ENCODE results near the gene UBN2.

UBN2 gene

DNA sequence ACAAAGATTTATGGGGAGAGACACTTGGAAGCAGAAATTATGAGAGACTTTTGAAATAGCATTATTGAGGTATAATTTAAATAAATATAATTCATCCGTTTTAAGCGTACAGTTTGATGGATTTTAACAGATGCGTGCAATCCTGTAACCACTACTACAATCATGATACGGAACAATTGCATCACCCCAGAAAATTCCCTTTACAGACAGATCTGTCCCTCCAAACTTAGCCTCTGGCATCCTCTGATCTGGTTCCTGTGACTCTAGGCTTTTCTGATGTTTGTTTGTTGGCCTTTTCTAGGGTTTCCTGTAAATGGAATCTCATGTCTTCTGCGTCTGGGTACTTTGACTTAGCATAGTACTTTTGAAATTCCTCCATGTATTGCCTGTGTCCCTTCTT, 15.5 kb downstream of the UBN2 start:
- no peaks in the 10 kb centered on the region for H3K9me3 ChIP-seq
- no peak for DNase-seq (ENCODE audit: low spot score in 2 of 2)
- H3K4me3 ChIP-seq: no peak overlapping the region
- peaks cover 4% of the 10 kb centered on the region; the same call in 1 of the 2 replicates for H3K36me3 ChIP-seq (replicated peaks)
- in situ Hi-C loops (cut with MboI; ENCODE audit: low sequenced_read_pairs): no loop called here
- H3K4me1 ChIP-seq: no peaks in the 10 kb centered on the region
- no peaks in the 10 kb centered on the region for H3K27me3 ChIP-seq (ENCODE audit: low read depth)

DNA sequence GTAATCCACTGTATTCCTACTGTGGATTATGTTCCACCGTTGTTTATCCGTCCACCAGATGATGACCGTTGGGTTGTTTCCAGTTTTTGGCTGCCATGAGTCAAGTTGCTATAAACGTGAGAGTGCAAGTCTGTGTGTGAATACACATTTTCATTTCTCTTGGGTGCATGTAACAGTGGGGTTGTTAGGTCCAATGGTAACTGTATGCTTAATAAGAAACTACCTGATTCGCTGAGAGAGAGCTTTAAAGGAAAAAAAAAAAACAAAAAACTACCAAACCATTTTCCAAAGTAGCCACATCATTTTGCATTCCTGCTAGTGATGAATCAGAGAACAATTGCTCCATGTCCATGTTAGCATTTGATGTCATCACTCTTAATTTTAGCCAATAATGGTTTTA, 15.9 kb downstream of the UBN2 start:
- H3K36me3 ChIP-seq (replicated peaks): peaks cover 4% of the 10 kb centered on the region; the same call in 1 of the 2 replicates
- in situ Hi-C loops (cut with MboI; ENCODE audit: low sequenced_read_pairs): no loop called here
- no peaks in the 10 kb centered on the region for H3K27me3 ChIP-seq (ENCODE audit: low read depth)
- no peak overlapping the region for H3K4me3 ChIP-seq
- H3K4me1 ChIP-seq: no peaks in the 10 kb centered on the region
- no peak for DNase-seq (ENCODE audit: low spot score in 2 of 2)
- no peaks in the 10 kb centered on the region for H3K9me3 ChIP-seq

DNA sequence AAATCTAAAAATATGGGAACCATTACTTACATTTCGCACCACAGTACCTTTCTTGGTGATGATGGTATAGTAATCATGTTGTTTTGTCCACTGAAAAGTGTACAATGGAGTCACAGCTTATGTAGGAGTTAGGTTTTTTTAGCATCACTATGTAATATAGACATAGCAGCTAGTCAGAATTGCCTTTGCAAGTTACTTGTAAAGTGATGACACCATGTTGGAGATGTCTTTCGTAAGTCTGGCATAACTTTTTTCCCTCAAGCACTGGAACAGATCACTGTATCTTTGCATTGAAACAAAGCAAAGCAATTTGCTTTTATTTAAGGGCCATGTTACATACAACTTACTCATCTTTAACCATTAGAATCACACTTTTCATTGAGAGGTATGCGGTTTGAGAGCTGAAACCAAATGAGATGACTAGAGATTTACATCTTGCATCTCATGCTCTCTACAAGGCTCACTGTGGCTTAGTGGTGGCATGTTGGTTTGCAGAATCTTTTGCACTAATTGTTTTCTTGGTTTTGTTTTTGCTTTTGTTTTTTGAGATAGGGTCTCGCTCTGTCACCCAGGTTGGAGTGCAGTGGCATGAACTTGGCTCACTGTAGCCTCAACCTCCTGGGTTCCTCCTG, 18.3 kb downstream of the UBN2 start:
- DNase-seq (ENCODE audit: low spot score in 2 of 2): no peak
- in situ Hi-C loops (cut with MboI; ENCODE audit: low sequenced_read_pairs): no loop called here
- Histone ChIP-seq H3K4me1 (no peaks in the 10 kb centered on the region), H3K4me3 (no peak overlapping the region), H3K36me3 (replicated peaks) (peaks cover 10% of the 10 kb centered on the region; the same call in 1 of the 2 replicates), H3K27me3 (ENCODE audit: low read depth) (no peaks in the 10 kb centered on the region), H3K9me3 (no peaks in the 10 kb centered on the region)

DNA sequence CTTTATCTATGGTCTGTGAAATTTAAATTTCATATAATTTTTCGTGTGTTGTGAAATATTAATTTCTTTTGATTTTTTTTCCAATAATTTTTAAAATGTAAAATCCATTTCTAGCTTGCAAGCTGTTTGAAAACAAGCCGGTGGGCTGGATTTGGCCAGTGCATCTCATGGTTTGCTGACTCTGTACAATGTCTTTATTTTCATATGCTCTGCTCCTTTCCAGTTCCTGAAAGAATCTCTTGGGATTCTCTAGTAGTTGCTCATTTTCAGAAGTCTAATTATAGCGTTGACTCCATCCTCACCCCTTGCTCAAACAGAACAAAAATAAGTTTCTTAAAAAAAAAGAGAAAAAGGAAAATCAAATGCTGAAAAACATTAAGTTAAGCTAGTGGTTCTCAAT, 21.4 kb downstream of the UBN2 start:
- Histone ChIP-seq H3K9me3 (no peaks in the 10 kb centered on the region), H3K4me3 (no peak overlapping the region), H3K4me1 (no peaks in the 10 kb centered on the region), H3K27me3 (ENCODE audit: low read depth) (no peaks in the 10 kb centered on the region), H3K36me3 (replicated peaks) (0 out of 2 replicates have a peak, but pooled peaks cover 10% of the 10 kb centered on the region)
- DNase-seq (ENCODE audit: low spot score in 2 of 2): no peak
- in situ Hi-C loops (cut with MboI; ENCODE audit: low sequenced_read_pairs): no loop called here

DNA sequence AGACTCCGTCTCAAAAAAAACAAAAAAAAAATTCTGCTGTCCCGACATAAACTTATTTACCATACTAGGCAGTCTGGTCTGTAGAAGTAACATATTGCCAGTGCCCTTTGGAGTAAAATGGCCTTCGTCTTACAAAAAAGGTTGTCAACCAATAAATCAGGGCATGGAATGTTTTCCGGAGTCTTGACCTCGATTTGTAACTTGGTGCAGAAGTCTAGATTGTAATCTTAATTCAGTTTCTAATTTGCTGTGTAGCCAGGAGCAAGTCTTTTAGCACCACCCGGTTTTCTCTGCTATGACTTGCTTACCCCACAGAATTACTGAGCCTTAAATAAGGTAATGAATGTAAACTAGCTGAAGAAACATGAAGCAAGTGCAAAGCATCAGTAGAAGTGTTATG, 23.2 kb downstream of the UBN2 start:
- H3K9me3 ChIP-seq: no peaks in the 10 kb centered on the region
- peaks cover 15% of the 10 kb centered on the region; the same call in 1 of the 2 replicates for H3K36me3 ChIP-seq (replicated peaks)
- H3K4me3 ChIP-seq: no peak overlapping the region
- in situ Hi-C loops (cut with MboI; ENCODE audit: low sequenced_read_pairs): no loop called here
- H3K27me3 ChIP-seq (ENCODE audit: low read depth): no peaks in the 10 kb centered on the region
- no peaks in the 10 kb centered on the region for H3K4me1 ChIP-seq
- no peak for DNase-seq (ENCODE audit: low spot score in 2 of 2)

DNA sequence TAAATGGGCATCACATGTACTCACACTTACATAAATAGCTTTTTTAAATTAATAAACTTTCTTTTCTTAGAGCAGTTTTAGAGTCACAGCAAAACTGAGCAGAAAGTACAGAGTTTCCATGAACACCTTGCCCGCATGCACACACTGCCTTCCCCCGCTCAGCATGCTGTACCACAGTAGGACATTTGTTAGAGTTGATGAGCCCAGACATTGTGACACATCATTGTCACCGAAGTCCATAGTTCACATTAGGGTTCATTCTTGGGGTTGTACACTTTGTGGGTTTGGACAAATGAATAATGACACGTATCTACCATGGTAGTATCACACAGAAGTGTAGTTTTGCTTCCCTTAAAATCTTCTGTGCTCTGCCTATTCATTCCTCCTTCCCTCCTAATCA, 23.7 kb downstream of the UBN2 start:
- no peak for DNase-seq (ENCODE audit: low spot score in 2 of 2)
- no peak overlapping the region for H3K4me3 ChIP-seq
- H3K36me3 ChIP-seq (replicated peaks): peaks cover 19% of the 10 kb centered on the region; the same call in 1 of the 2 replicates
- no peaks in the 10 kb centered on the region for H3K4me1 ChIP-seq
- in situ Hi-C loops (cut with MboI; ENCODE audit: low sequenced_read_pairs): no loop called here
- no peaks in the 10 kb centered on the region for H3K9me3 ChIP-seq
- H3K27me3 ChIP-seq (ENCODE audit: low read depth): no peaks in the 10 kb centered on the region

DNA sequence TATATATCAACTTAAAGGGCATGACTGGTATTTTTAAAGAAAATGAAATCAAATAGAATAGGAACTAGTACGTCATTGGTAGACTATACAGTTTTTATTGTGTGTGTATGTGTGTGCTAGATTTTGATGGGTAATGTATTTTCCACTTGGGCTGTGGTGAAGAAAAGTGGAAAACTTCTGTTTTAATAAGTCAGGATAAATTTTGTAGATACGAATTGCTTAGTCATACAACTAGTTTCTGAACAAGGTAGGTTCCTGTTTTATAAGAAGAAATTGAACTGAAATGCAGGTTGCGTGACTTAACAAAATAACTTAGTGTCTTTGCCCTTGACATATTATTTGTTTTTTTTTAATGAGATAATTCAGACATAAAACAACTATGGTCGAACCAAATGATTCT, 24.3 kb downstream of the UBN2 start:
- DNase-seq (ENCODE audit: low spot score in 2 of 2): no peak
- Histone ChIP-seq H3K27me3 (ENCODE audit: low read depth) (no peaks in the 10 kb centered on the region), H3K36me3 (replicated peaks) (peaks cover 19% of the 10 kb centered on the region; the same call in 1 of the 2 replicates), H3K4me1 (no peaks in the 10 kb centered on the region), H3K9me3 (no peaks in the 10 kb centered on the region), H3K4me3 (no peak overlapping the region)
- in situ Hi-C loops (cut with MboI; ENCODE audit: low sequenced_read_pairs): no loop called here

DNA sequence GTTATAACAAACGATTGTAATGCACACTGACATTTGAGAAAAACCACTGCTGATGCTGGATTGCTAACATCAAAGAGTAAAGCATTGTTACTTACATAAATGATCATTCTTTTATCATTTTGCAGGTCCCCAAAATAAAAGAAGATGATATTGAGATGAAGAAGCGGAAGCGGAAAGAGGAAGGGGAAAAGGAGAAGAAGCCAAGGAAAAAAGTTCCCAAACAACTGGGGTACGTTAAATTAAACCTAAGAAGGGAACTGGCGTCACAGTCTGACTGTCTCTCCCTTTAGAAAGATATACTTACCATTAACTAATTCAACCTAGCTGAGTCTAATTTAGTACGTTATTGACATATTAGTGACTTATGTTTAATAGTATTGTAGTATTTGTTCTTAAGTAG, 28.1 kb downstream of the UBN2 start:
- no peak for DNase-seq (ENCODE audit: low spot score in 2 of 2)
- no peaks in the 10 kb centered on the region for H3K4me1 ChIP-seq
- no peak overlapping the region for H3K4me3 ChIP-seq
- no peaks in the 10 kb centered on the region for H3K9me3 ChIP-seq
- in situ Hi-C loops (cut with MboI; ENCODE audit: low sequenced_read_pairs): no loop called here
- no peaks in the 10 kb centered on the region for H3K27me3 ChIP-seq (ENCODE audit: low read depth)
- H3K36me3 ChIP-seq (replicated peaks): peaks cover 20% of the 10 kb centered on the region

DNA sequence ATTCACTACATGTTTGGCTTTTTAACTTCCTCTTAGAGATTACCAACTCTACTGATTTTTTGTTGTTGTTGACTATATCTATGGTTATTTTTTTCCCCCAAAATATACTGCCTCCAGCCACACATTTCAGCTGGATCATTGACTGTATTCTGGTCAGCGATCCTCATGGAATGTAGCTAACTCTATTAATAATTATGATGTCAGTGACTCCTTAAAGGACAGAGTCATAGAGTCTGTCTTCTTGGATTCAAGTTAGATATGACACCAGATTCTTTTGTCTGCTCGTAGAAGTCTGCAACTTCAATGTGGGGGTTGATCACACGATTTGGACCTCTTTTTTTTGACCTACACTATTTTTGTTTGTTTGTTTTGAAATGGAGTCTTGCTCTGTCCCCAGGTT, 33.2 kb downstream of the UBN2 start:
- no peak for DNase-seq (ENCODE audit: low spot score in 2 of 2)
- Histone ChIP-seq H3K4me1 (no peaks in the 10 kb centered on the region), H3K9me3 (no peaks in the 10 kb centered on the region), H3K4me3 (no peak overlapping the region), H3K27me3 (ENCODE audit: low read depth) (no peaks in the 10 kb centered on the region), H3K36me3 (replicated peaks) (peaks cover 16% of the 10 kb centered on the region)
- in situ Hi-C loops (cut with MboI; ENCODE audit: low sequenced_read_pairs): no loop called here

DNA sequence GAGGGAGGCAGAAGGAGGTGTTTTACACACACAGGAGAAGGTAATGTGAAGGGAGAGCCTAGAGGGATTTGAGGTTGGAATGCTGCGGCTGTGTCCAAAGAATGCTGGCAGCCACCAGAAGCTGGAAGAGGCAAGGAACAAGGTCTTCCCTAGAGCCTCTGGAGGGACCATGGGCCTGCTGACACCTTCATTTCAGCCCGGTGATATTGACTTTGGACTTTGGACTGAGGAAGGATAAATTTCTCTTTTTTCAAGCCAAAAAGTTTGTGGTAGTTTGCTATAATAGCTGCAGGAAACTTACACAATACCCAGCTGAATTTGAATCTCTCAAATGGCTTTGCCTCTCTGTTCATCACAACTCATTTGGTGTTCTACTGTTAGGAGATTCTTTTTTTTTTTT, 34.6 kb downstream of the UBN2 start:
- Histone ChIP-seq H3K4me3 (no peak overlapping the region), H3K4me1 (no peaks in the 10 kb centered on the region), H3K36me3 (replicated peaks) (peaks cover 13% of the 10 kb centered on the region), H3K27me3 (ENCODE audit: low read depth) (no peaks in the 10 kb centered on the region), H3K9me3 (no peaks in the 10 kb centered on the region)
- no peak for DNase-seq (ENCODE audit: low spot score in 2 of 2)
- in situ Hi-C loops (cut with MboI; ENCODE audit: low sequenced_read_pairs): no loop called here

DNA sequence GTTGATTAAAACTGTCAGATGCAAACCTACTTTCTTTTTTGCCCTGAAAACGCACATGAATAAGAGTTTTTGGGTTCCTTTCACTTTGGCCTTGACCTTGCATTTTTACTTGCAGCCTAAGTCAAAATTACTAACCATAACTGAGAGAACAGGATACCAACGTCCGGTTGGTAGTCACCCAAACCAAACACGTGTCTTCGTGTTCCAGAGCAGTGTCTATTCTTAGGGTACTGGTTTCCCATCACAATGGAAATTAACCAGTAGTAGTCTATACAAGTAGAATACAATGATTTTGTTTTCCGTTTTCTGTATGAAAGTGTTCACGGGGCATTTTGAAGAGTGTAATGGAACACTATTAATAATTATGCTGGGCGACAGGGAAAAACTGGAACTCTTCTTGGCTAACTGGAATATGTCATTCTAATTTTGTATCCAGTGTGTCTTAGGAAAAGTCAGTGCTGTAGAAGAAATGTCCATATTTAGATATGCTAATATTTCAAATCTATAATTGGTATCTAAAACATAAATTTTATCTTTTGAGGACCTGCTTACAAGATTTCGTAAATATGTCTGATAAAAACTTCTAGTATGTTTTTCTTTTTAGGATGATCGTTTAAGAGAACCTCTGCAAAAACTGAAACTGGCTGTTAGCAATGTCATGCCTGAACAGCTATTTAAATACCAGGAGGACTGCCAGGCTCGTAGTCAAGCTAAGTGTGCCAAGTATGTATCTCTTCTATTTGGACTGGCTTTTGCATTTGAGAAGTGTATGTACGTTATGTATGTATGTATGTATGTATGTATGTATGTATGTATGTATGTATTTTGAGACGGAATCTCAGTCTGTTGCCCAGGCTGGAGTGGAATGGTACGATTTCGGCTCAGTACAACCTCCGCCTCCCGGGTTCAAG, 40.9 kb downstream of the UBN2 start:
- in situ Hi-C loops (cut with MboI; ENCODE audit: low sequenced_read_pairs): no loop called here
- Histone ChIP-seq H3K36me3 (replicated peaks) (peaks cover 24% of the 10 kb centered on the region), H3K9me3 (no peaks in the 10 kb centered on the region), H3K27me3 (ENCODE audit: low read depth) (no peaks in the 10 kb centered on the region), H3K4me3 (no peak overlapping the region), H3K4me1 (no peaks in the 10 kb centered on the region)
- DNase-seq (ENCODE audit: low spot score in 2 of 2): no peak

DNA sequence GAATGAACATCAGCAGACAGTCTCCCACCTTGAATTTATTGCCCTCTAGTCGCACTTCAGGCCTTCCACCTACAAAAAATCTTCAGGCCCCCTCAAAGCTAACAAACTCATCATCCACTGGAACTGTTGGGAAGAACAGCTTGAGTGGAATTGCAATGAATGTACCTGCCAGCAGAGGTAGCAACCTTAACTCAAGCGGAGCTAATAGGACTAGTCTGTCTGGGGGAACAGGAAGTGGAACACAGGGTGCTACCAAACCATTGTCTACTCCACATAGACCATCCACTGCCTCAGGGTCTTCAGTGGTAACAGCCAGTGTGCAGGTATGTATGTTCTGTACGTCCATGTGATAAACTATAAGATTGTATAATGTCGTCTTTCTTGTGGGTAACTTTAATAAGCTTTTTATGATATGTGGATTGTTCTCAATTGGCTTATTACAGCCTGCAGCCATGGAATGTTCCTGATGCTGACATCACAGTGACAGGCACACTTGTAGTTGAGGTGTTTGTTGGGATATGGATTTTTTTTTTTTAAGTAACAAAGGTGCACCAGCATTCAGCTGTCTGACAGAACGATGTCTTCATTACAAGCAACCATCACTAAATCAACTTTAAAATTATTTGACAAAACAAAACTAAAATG, 53.3 kb downstream of the UBN2 start:
- H3K4me3 ChIP-seq: no peak overlapping the region
- no peaks in the 10 kb centered on the region for H3K4me1 ChIP-seq
- in situ Hi-C loops (cut with MboI; ENCODE audit: low sequenced_read_pairs): no loop called here
- H3K36me3 ChIP-seq (replicated peaks): peaks cover 8% of the 10 kb centered on the region
- no peaks in the 10 kb centered on the region for H3K9me3 ChIP-seq
- no peaks in the 10 kb centered on the region for H3K27me3 ChIP-seq (ENCODE audit: low read depth)
- DNase-seq (ENCODE audit: low spot score in 2 of 2): no peak

DNA sequence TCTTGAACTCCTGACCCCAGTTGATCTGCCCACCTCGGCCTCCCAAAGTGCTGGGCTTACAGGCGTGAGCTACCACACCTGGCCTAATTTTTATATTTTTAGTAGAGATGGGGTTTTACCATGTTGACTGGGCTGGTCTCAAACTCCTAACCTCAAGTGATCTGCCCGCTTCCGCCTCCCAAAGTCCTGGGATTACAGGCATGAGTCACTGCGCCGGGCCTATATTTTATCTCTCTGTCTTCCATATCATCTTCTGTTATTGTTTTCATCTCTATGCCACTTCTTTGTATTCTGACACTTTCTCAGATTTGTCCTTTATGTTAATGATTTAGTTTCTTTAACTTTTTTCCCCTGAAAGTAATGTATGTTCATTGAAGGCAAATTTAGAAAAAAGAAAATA, 55.1 kb downstream of the UBN2 start:
- DNase-seq (ENCODE audit: low spot score in 2 of 2): no peak
- Histone ChIP-seq H3K4me1 (no peaks in the 10 kb centered on the region), H3K27me3 (ENCODE audit: low read depth) (no peaks in the 10 kb centered on the region), H3K9me3 (no peaks in the 10 kb centered on the region), H3K4me3 (no peak overlapping the region), H3K36me3 (replicated peaks) (peaks cover 8% of the 10 kb centered on the region)
- in situ Hi-C loops (cut with MboI; ENCODE audit: low sequenced_read_pairs): no loop called here

DNA sequence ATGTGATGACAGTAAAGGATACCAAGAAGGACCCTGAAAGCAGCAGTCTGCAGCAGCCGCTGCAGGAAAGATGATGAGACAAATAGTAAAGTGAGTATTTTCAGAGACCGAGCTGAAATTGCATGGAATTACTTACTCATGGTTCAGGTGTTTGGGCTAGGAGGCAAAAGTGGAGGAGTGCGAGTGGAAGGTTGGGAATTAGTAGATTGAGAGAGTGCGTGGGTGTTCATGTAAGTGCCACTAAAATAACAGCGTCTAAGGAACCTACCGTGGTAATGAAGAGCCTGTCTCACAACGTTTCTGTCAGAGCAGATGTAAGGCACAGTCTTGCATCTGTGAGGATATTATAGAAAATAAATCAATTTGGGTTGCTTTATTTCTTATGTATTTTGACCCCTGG, 61.8 kb downstream of the UBN2 start:
- H3K4me1 ChIP-seq: peaks cover 3% of the 10 kb centered on the region; the same call in 1 of the 2 replicates
- no peak for DNase-seq (ENCODE audit: low spot score in 2 of 2)
- no peak overlapping the region for H3K4me3 ChIP-seq
- H3K36me3 ChIP-seq (replicated peaks): no peaks in the 10 kb centered on the region; the same call in 1 of the 2 replicates
- in situ Hi-C loops (cut with MboI; ENCODE audit: low sequenced_read_pairs): no loop called here
- no peaks in the 10 kb centered on the region for H3K27me3 ChIP-seq (ENCODE audit: low read depth)
- H3K9me3 ChIP-seq: no peaks in the 10 kb centered on the region
